Tibial artery (tissue), 4 donors: ENCODE data around the gene ZSWIM6.

Source experiments
- DNase-seq, 2 donors: peaks; one replicate each; pipeline ENCODE4 v3.0.0-alpha.2; 2019
- H3K27ac ChIP-seq, 2 donors: fragments of 200-600 bp; sonication (generic) in 1 of 2; 1 replicate in 1 of 2; 2 replicates in 1 of 2; pipeline ENCODE4 v1.5.1; 2018 to 2019; ENCODE audit warnings: mild to moderate bottlenecking in 1 of 2
- H3K27me3 ChIP-seq, 2 donors: fragments of 200-600 bp; sonication (generic) in 1 of 2; one replicate each; pipeline versions ENCODE4 v1.5.1 to v1.6.0; 2016 to 2019
- H3K36me3 ChIP-seq, 3 donors: fragments of 200-600 bp; sonication (generic) in 2 of 3; one replicate each; pipeline ENCODE4 v1.5.1; 2016 to 2019; ENCODE audit warnings: mild to moderate bottlenecking in 2 of 3
- H3K4me1 ChIP-seq, 4 donors: fragments of 200-600 bp; sonication (generic) in 2 of 4; 1 replicate in 3 of 4; 2 replicates in 1 of 4; pipeline ENCODE4 v1.5.1; 2016 to 2019
- H3K4me3 ChIP-seq, 2 donors: fragments of 200-600 bp; sonication (generic) in 1 of 2; 1 replicate in 1 of 2; 2 replicates in 1 of 2; pipeline ENCODE4 v1.5.1; 2018 to 2019; ENCODE audit warnings: mild to moderate bottlenecking in 2 of 2
- H3K9me3 ChIP-seq, 3 donors: fragments of 200-600 bp; sonication (generic) in 1 of 3; one replicate each; pipeline ENCODE4 v1.5.1; 2016 to 2019
- intact Hi-C: fragments of 100-400 bp; cut with DNase I; formaldehyde crosslinking; loops from one replicate; pipeline ENCODE4 v1.15.0; 2023; ENCODE audit warnings: low total_unique reads
- TF ChIP-seq, protein P1 (sequence below), 2 experiments: fragments of 200-600 bp in 1 of 2; fragments of 450-650 bp in 1 of 2; IDR thresholded peaks; one replicate each; pipeline ENCODE4 v1.5.1; 2017 to 2019; ENCODE audit warnings: antibody characterized with exemption in 2 of 2, mild to moderate bottlenecking in 1 of 2, moderate library complexity in 1 of 2

The ZSWIM6 gene

DNA sequence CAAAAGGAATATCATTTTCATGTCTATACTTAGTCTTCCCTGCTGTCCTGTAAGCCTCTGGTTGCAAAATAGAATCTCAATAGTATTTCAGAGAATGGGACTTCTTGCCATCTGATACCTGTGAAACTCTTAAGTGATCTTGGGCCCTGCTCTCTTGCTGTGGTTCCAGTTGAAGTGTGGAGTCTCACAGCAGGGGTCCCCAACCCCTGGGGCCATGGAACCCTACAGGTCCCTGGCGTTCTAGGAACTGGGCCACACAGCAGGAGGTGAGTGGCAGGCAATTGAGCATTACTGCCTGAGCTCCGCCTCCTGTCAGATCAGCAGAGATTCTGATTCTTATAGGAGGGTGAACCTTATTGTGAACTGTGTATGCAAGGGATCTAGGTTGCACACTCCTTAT, 65.9 kb downstream of the ZSWIM6 start:
- H3K9me3 ChIP-seq = no peaks in the 10 kb centered on the region
- H3K4me3 ChIP-seq = no peak overlapping the region
- H3K27me3 ChIP-seq = no peaks in the 10 kb centered on the region
- intact Hi-C loops = no loop called here
- H3K36me3 ChIP-seq = no peaks in the 10 kb centered on the region
- peaks cover 0 to 30% (median 9%) of the 10 kb centered on the region in 4 donors for H3K4me1 ChIP-seq
- TF ChIP-seq, protein P1, sequence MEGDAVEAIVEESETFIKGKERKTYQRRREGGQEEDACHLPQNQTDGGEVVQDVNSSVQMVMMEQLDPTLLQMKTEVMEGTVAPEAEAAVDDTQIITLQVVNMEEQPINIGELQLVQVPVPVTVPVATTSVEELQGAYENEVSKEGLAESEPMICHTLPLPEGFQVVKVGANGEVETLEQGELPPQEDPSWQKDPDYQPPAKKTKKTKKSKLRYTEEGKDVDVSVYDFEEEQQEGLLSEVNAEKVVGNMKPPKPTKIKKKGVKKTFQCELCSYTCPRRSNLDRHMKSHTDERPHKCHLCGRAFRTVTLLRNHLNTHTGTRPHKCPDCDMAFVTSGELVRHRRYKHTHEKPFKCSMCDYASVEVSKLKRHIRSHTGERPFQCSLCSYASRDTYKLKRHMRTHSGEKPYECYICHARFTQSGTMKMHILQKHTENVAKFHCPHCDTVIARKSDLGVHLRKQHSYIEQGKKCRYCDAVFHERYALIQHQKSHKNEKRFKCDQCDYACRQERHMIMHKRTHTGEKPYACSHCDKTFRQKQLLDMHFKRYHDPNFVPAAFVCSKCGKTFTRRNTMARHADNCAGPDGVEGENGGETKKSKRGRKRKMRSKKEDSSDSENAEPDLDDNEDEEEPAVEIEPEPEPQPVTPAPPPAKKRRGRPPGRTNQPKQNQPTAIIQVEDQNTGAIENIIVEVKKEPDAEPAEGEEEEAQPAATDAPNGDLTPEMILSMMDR (IDR thresholded peaks at IDR 0.05) = no peak
- no peak overlapping the region for H3K27ac ChIP-seq
- DNase-seq = no peak

DNA sequence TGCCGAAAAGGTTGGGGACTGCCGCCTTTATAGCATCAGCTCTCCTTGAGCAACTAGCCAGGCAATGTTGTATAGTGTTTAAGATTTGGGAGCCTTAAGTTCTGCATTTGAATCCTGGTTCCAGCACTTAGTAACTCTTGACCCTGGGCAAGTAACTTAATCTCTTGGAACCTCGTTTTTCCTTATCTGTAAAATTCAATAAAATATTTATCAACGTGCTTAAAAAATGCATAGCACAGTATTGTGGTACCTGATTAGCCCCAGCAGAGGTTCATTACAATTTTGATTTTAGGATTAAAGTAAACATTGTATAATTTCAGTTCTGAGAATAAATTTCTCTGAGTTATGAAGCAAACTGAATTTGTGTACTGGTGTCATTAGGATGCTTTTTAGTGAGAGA, 66.4 kb downstream of the ZSWIM6 start:
- no peaks in the 10 kb centered on the region for H3K9me3 ChIP-seq
- DNase-seq = no peak
- H3K4me1 ChIP-seq = peaks cover 0 to 35% (median 9%) of the 10 kb centered on the region in 4 donors
- TF ChIP-seq, protein P1 (IDR thresholded peaks at IDR 0.05) = no peak
- H3K27me3 ChIP-seq = no peaks in the 10 kb centered on the region
- H3K4me3 ChIP-seq = no peak overlapping the region
- intact Hi-C loops = no loop called here
- H3K36me3 ChIP-seq = no peaks in the 10 kb centered on the region
- H3K27ac ChIP-seq = no peak overlapping the region

DNA sequence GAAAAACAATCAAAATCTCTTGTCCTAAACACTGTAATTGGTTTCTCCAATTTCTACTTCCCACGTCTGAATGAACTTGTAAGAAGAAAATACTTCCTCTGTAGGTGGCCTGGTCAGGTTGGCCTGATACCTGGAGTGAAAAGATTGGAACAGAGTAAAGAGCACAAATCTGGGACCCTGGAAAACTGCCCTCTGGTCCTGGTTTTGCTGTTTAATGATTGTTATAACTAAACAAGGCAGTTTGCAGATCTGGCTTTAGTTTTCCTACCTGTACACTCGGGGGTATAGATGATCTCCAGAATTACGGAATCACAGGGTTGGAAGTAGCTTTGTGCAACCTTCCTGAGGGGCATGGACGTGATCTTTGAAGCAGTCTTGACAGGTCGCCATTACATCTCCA, 67.6 kb downstream of the ZSWIM6 start:
- intact Hi-C loops = no loop called here
- no peaks in the 10 kb centered on the region for H3K9me3 ChIP-seq
- no peaks in the 10 kb centered on the region for H3K27me3 ChIP-seq
- no peak for DNase-seq
- H3K27ac ChIP-seq = no peak overlapping the region
- TF ChIP-seq, protein P1 (IDR thresholded peaks at IDR 0.05) = no peak
- H3K4me3 ChIP-seq = no peak overlapping the region
- H3K4me1 ChIP-seq = peaks cover 0 to 41% (median 9%) of the 10 kb centered on the region in 4 donors
- no peaks in the 10 kb centered on the region for H3K36me3 ChIP-seq

DNA sequence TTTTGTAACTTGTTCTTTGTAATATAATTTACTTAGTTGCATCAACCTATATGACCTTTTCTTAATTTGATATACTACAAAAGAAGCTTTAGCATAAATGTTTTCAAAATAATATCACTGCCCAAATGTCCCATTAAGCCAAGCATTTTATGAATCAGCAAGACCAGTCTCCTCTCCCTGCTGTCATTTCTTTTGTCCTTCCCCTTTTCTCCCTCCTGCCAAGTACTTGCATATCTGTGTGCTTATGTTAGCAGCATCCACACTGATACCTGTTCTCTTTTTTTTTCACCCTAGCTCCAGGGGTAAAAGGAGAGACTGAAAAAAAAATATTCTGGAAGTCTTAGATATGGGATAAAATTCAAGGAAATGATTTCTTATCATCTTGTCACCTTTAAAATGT, 69.7 kb downstream of the ZSWIM6 start:
- TF ChIP-seq, protein P1 (IDR thresholded peaks at IDR 0.05) = no peak
- Histone ChIP-seq H3K9me3 (no peaks in the 10 kb centered on the region), H3K36me3 (no peaks in the 10 kb centered on the region), H3K27me3 (no peaks in the 10 kb centered on the region), H3K4me1 (peaks cover 0 to 42% (median 9%) of the 10 kb centered on the region in 4 donors), H3K4me3 (no peak overlapping the region), H3K27ac (no peak overlapping the region)
- intact Hi-C loops = no loop called here
- no peak for DNase-seq

DNA sequence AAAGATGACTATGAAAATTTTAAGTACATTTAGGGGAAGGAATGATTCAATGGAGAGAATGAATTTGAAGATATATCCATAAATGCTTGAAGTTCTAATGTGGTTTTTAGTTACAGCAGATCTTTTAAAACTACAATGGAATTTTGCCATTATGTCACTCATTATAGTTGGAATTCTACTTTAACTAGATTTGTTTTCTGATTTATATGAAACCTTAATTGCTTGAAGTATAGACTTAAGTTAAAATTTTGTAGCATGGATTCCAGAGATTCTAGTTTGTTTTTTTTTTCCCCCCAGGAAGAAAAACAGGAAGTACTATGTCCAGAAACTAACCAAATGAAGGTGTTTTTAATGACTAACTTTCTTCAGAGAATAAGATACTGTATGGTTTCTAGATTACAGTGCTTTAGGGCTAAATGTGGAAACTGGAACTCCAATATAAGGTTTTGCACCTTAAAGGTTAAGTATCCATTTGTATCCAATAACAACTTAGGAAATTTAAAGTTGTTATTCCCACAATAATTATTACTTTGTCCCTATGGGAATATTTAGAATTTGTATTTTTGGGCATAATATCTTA, 70.3 kb downstream of the ZSWIM6 start:
- no peak for DNase-seq
- H3K27me3 ChIP-seq = no peaks in the 10 kb centered on the region
- H3K4me3 ChIP-seq = no peak overlapping the region
- TF ChIP-seq, protein P1 (IDR thresholded peaks at IDR 0.05) = no peak
- peaks cover 0 to 36% (median 5%) of the 10 kb centered on the region in 4 donors for H3K4me1 ChIP-seq
- no peak overlapping the region for H3K27ac ChIP-seq
- no peaks in the 10 kb centered on the region for H3K36me3 ChIP-seq
- intact Hi-C loops = no loop called here
- no peaks in the 10 kb centered on the region for H3K9me3 ChIP-seq
